Fibroblast of pulmonary artery (primary cell): ENCODE data around the gene ZDHHC17.

Source experiments
- DNase-seq: peaks from one replicate; pipeline ENCODE4 v3.0.0-alpha.2; 2010; ENCODE audit warnings: low read depth
- H3K4me3 ChIP-seq: replicated peaks from 2 replicates; pipeline ENCODE4 v1.5.1; 2011; ENCODE audit warnings: low read depth, mild to moderate bottlenecking, control low read depth, low read length, moderate library complexity
- CTCF ChIP-seq: IDR thresholded peaks from 2 replicates; pipeline ENCODE4 v1.5.1; 2011; ENCODE audit warnings: mild to moderate bottlenecking, control low read depth, low read length, inconsistent platforms; ENCODE audit errors: missing control alignments

Gene ZDHHC17

GRCh38 chr12:76852106-76852505 lies 88.2 kb downstream of the ZDHHC17 start:
- TF ChIP-seq CTCF, result no peak
- no peak for DNase-seq

GRCh38 chr12:76855271-76855670 lies 91.4 kb downstream of the ZDHHC17 start:
- H3K4me3 ChIP-seq, result no peak overlapping the region
- no peak for DNase-seq
- no peak for TF ChIP-seq CTCF

More at GRCh38 chr12:76852106-76852505, 88.2 kb downstream of the ZDHHC17 start:
- no peak overlapping the region for H3K4me3 ChIP-seq

- no peak overlapping the region for H3K4me3 ChIP-seq
- DNase-seq, result no peak
- no peak for TF ChIP-seq CTCF
These were observed 92.2 kb downstream of the ZDHHC17 start for GRCh38 chr12:76856018-76856644.

- TF ChIP-seq CTCF, result no peak
- no peak for DNase-seq
- H3K4me3 ChIP-seq, result no peak overlapping the region
These were observed 95.7 kb downstream of the ZDHHC17 start for GRCh38 chr12:76859611-76860010.

- no peak for TF ChIP-seq CTCF
These were observed 96.3 kb downstream of the ZDHHC17 start for GRCh38 chr12:76860256-76860655.

GRCh38 chr12:76863005-76863670 lies 99.2 kb downstream of the ZDHHC17 start:
- peak; percentile 43 for DNase-seq
- H3K4me3 ChIP-seq, result no peak overlapping the region
- TF ChIP-seq CTCF, result no peak

More at GRCh38 chr12:76860256-76860655, 96.3 kb downstream of the ZDHHC17 start:
- no peak overlapping the region for H3K4me3 ChIP-seq
- DNase-seq, result no peak
